ENCODE results near the gene EPS8L3. TPM values are rescaled to one million over a fixed set of nuclear protein-coding genes. Genes with fewer than 3 reads are reported as not detected.
A peak's percentile ranks its signal among the peaks of the same experiment; 100 is the strongest.
"Not testable (repeated sequence)": the region's sequence is repeated elsewhere in the genome, so short reads cannot be mapped to it uniquely, and the experiment has no call there.

EPS8L3 gene
- total and polyA plus RNA-seq, 4 donors: 0.09 to 0.38 (median 0.15) TPM; not detected in 1

DNA sequence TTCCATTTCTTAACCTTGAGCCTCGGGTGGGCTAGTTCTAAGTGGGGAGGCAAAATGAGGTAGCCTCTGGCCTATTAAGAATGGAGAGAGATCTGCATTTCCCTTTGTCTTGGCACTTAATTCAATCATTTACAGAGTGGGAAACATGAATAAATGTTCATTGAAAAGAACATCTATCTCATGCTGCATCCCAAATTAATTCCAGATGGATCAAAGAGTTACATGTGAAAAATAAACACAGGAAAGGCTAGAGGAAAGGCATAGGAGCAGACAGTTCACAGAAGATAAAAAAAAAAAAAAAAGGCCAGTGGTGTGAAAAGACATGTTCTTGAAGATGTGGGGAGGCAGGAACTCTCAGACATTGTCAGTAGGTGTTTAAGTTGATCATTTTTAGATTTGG is 35.7 kb upstream of the EPS8L3 start:
- no peak overlapping the region for H3K27ac ChIP-seq (ENCODE audit: low read depth in 1 of 2, low read length in 2 of 2)
- 66% methylated on average over 1 of the region's 1 CpG for WGBS
- H3K9me3 ChIP-seq (ENCODE audit: control insufficient read depth in 4 of 4, low read length in 3 of 4): no peaks in the 10 kb centered on the region
- no peak for TF ChIP-seq FOXA1 (IDR thresholded peaks at IDR 0.05)
- TF ChIP-seq SP1 (IDR thresholded peaks at IDR 0.05): no peak
- no peak for TF ChIP-seq RXRA (IDR thresholded peaks at IDR 0.05)
- no peak for TF ChIP-seq HNF4A (conservative IDR thresholded peaks at IDR 0.05)
- TF ChIP-seq REST (IDR thresholded peaks at IDR 0.05): no peak
- no peak for TF ChIP-seq TAF1 (conservative IDR thresholded peaks at IDR 0.05)
- H3K36me3 ChIP-seq (ENCODE audit: control insufficient read depth in 4 of 4, insufficient read depth in 3 of 4, low read depth in 1 of 4, low read length in 3 of 4): no peaks in the 10 kb centered on the region
- H3K4me3 ChIP-seq (ENCODE audit: low read depth in 1 of 3, low read length in 3 of 3): no peak overlapping the region
- no peak overlapping the region for H3K9ac ChIP-seq (ENCODE audit: low read depth in 1 of 2, low read length in 2 of 2)
- DNase-seq (ENCODE audit: low spot score): no peak
- H3K27me3 ChIP-seq (ENCODE audit: control insufficient read depth in 4 of 4, insufficient read depth in 4 of 4, low read length in 3 of 4): no peaks in the 10 kb centered on the region
- H3K4me1 ChIP-seq (ENCODE audit: control insufficient read depth in 4 of 4, insufficient read depth in 4 of 4, low read length in 3 of 4): no peaks in the 10 kb centered on the region

- WGBS: 89% methylated on average over 5 of the region's 5 CpGs
- H3K4me3 ChIP-seq (ENCODE audit: low read depth in 1 of 3, low read length in 3 of 3); H3K36me3 ChIP-seq (ENCODE audit: control insufficient read depth in 4 of 4, insufficient read depth in 3 of 4, low read depth in 1 of 4, low read length in 3 of 4); H3K27me3 ChIP-seq (ENCODE audit: control insufficient read depth in 4 of 4, insufficient read depth in 4 of 4, low read length in 3 of 4); H3K4me1 ChIP-seq (ENCODE audit: control insufficient read depth in 4 of 4, insufficient read depth in 4 of 4, low read length in 3 of 4); H3K27ac ChIP-seq (ENCODE audit: low read depth in 1 of 2, low read length in 2 of 2); DNase-seq (ENCODE audit: low spot score); H3K9ac ChIP-seq (ENCODE audit: low read depth in 1 of 2, low read length in 2 of 2); H3K9me3 ChIP-seq (ENCODE audit: control insufficient read depth in 4 of 4, low read length in 3 of 4): not testable (repeated sequence)
Observed at GRCh38 chr1:109797303-109797595, 33.5 kb upstream of the EPS8L3 start.

DNA sequence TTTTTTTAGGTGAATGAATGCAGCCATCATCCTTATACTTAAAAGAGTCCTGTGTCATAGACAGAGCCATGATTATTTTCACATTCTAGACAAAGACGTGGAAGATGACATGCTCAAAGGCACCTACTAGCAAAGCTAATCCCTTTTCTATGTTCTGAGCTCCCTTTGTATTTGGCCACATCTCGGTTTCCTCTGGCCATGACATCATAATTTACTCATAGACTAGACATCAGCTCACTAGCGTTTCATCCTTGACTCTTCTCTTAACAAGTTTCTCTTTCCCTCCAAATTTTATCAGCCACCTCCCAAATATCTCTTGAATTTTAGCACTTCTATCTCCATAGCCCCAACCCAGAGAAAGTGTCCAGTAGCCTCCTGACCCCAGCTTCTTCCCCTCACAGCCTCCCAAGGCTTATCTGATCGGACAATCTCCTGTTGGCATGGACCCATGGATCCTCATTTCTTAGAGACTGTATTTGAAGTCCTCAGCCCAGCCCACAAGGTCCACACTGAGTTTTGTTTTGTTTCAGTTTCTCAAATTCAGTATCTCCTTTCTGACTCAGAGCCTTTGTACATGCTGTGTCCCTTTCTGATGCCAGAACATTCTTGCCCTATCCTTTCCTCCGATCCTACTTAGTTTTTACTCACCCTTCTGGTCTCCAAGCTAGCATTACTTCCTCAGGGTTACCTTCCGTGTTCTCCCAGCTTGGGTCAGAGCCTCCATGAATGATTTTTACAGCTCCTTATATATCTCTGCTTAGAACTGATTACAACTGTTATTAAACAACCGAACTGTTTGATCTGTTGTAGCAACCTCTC is 33.0 kb upstream of the EPS8L3 start:
- Histone ChIP-seq H3K36me3 (ENCODE audit: control insufficient read depth in 4 of 4, insufficient read depth in 3 of 4, low read depth in 1 of 4, low read length in 3 of 4) (no peaks in the 10 kb centered on the region), H3K9me3 (ENCODE audit: control insufficient read depth in 4 of 4, low read length in 3 of 4) (no peaks in the 10 kb centered on the region), H3K4me1 (ENCODE audit: control insufficient read depth in 4 of 4, insufficient read depth in 4 of 4, low read length in 3 of 4) (peaks cover 0 to 12% (median 5%) of the 10 kb centered on the region in 4 donors), H3K4me3 (ENCODE audit: low read depth in 1 of 3, low read length in 3 of 3) (no peak overlapping the region), H3K27ac (ENCODE audit: low read depth in 1 of 2, low read length in 2 of 2) (peak overlapping the region in 1 of 2 donors; percentile 25), H3K27me3 (ENCODE audit: control insufficient read depth in 4 of 4, insufficient read depth in 4 of 4, low read length in 3 of 4) (no peaks in the 10 kb centered on the region), H3K9ac (ENCODE audit: low read depth in 1 of 2, low read length in 2 of 2) (no peak overlapping the region)
- no peak for TF ChIP-seq GABPA (IDR thresholded peaks at IDR 0.05 in 1 of 2, conservative IDR thresholded peaks at IDR 0.05 in 1 of 2)
- no peak for TF ChIP-seq HNF4G (IDR thresholded peaks at IDR 0.05)
- TF ChIP-seq RAD21 (IDR thresholded peaks at IDR 0.05): no peak
- TF ChIP-seq, protein P1, sequence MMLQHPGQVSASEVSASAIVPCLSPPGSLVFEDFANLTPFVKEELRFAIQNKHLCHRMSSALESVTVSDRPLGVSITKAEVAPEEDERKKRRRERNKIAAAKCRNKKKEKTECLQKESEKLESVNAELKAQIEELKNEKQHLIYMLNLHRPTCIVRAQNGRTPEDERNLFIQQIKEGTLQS (IDR thresholded peaks at IDR 0.05): no peak
- 80% methylated on average over 7 of the region's 7 CpGs for WGBS
- no peak for DNase-seq (ENCODE audit: low spot score)

Measured in liver (tissue), 9 donors.